Activated CD4-positive, alpha-beta T cell treated with anti-CD3 and anti-CD28 coated beads, Interleukin-2, amount 10 ng/mL, durations not matched to agents 24 days and 14 days (primary cell): ENCODE results near the gene COLEC12. TPM values are rescaled to one million over a fixed set of nuclear protein-coding genes. Genes with fewer than 3 reads are reported as not detected.

Experiments used
- DNase-seq: peaks from one replicate; pipeline ENCODE4 v3.0.0; 2022
- H3K27ac Mint-ChIP-seq: one replicate; pipeline ENCODE4 v1.8.0; 2022; ENCODE audit warnings: mild to moderate bottlenecking, mixed read lengths
- H3K27me3 Mint-ChIP-seq: one replicate; pipeline ENCODE4 v1.8.0; 2022; ENCODE audit warnings: mixed read lengths
- H3K36me3 Mint-ChIP-seq: one replicate; pipeline ENCODE4 v1.8.0; 2022; ENCODE audit warnings: low read depth, mild to moderate bottlenecking, mixed read lengths
- H3K4me1 Mint-ChIP-seq: one replicate; pipeline ENCODE4 v1.8.0; 2021; ENCODE audit warnings: mixed read lengths
- H3K4me3 Mint-ChIP-seq: one replicate; pipeline ENCODE4 v1.8.0; 2022; ENCODE audit warnings: mild to moderate bottlenecking, moderate library complexity, mixed read lengths
- H3K9me3 Mint-ChIP-seq: one replicate; pipeline ENCODE4 v1.8.0; 2021; ENCODE audit warnings: mixed read lengths
- intact Hi-C: fragments of 100-400 bp; cut with micrococcal nuclease; formaldehyde crosslinking; loops from one replicate; pipeline ENCODE4 v1.15.1; 2023
- total RNA-seq: library from RNA; stranded (reverse); gene quantifications from 2 replicates; pipeline ENCODE4 v1.2.3, GENCODE V29; 2022

COLEC12 gene
- total RNA-seq, 1 donor from 2014 or later, result not detected

DNA sequence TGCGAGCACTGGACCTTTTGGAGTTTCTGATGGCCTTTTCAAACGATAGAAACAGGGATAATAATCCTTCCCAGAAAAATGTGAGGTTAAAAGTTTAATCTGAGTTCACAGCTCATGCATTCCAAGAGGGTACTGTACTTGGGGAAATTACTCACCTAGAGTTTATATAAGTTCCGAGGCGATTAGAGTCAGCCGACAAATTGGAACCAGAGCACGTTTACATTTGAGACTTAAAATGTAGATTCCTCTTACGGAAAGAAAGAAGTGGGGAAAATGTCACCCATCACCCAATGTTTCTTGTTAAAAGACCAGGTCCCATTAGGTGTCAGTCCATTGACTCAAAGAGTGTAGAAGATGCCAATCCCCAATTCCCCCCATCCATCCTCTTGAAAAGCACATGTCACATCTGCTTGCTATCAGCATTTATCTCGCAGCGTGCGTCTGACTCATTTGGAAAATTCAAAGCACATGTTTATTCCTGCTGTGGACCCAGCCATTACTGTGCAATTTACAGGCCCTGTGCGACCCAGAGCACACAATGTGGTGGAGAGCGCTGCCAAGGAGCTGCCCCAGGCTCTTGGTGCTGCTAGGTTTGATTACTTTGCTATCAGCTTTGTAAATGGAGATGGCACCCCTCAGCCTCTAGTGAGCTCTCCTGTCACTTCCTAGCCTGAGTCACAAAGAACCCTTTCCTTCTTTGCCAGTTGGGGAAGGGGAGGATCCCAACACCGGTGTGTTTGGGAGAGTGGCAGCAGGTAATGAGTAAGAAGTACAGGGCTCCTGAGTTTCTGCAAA, 104.8 kb downstream of the COLEC12 start:
- Mint-ChIP-seq H3K36me3 (no peaks in the 10 kb centered on the region), H3K4me1 (no peaks in the 10 kb centered on the region), H3K9me3 (no peaks in the 10 kb centered on the region), H3K4me3 (no peak overlapping the region), H3K27ac (no peak overlapping the region), H3K27me3 (peaks cover 20% of the 10 kb centered on the region)
- no peak for DNase-seq
- intact Hi-C loops, result no loop called here

DNA sequence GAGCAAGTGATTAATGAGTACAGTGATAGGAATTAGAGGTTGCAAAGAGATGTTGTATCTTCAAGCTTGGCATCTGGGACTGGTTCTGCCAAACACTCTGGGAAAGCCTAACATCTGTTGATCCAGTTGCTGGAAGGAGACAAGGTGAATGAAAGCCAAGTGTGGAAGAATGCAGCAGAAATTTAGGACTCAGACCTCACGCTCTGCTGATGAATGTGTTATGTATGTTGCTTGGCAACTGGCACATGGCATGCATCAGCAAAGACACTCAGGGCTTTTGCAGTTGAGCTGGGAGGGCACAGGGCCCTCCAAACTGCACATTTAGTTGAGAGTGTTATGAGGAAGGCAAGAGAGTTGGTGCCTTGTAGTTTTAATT, 105.5 kb downstream of the COLEC12 start:
- H3K36me3 Mint-ChIP-seq, result no peaks in the 10 kb centered on the region
- peaks cover 20% of the 10 kb centered on the region for H3K27me3 Mint-ChIP-seq
- intact Hi-C loops, result no loop called here
- H3K27ac Mint-ChIP-seq, result no peak overlapping the region
- no peak overlapping the region for H3K4me3 Mint-ChIP-seq
- no peaks in the 10 kb centered on the region for H3K9me3 Mint-ChIP-seq
- no peaks in the 10 kb centered on the region for H3K4me1 Mint-ChIP-seq
- DNase-seq, result no peak

DNA sequence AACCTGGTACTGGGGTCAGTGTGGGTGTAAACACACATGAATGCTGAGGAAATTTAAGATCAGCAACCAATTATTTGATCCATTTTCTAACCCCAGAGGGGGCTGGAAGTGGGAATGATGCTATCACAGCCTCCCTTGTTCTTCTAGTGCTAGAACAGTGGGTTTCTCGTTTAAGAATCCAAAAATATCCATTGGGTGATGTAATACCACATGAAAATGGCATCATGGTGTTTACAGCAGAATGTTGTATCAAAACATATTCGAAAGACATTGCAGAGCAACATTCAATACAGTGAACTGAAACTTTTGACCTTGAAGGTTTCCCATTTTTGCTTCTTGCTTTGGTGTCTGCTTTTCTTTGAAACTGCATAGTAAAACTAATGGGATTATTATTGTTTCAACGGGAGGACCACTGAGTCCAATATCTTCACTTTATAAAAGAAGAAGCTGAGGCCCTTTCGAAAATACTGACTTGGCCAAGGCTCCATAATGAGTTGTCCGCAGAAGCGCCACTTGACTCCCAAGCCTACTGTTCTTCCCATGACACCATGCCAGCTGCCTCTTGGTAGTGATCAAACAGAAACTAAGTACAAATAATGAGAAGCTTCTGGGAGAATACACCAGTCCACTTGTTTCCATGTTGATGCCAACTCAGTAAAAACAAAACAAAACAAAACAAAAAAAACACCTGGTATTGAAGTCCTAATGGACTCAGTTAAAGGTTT, 106.1 kb downstream of the COLEC12 start:
- no peak overlapping the region for H3K4me3 Mint-ChIP-seq
- no peak overlapping the region for H3K27ac Mint-ChIP-seq
- H3K4me1 Mint-ChIP-seq, result peaks cover 3% of the 10 kb centered on the region
- no peaks in the 10 kb centered on the region for H3K36me3 Mint-ChIP-seq
- no peaks in the 10 kb centered on the region for H3K9me3 Mint-ChIP-seq
- intact Hi-C loops, result no loop called here
- no peak for DNase-seq
- H3K27me3 Mint-ChIP-seq, result peaks cover 22% of the 10 kb centered on the region

DNA sequence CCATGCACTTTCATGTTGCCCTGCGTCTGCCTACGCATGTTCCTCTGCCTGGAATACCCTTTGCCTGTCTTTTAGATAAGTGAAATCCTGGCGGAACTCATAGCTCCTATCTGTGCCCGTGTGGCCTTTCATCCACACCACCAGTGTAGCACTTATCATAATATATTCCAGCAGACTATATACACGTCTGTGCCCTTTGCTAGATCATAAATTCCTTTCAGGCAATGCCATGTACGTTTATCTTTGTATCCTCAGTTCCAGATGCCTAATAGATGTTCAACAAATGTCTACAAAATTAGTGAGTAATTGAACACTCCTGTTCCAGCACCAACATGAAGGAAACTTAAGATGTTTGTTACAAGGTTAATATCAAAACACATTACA, 106.9 kb downstream of the COLEC12 start:
- Mint-ChIP-seq H3K9me3 (no peaks in the 10 kb centered on the region), H3K4me3 (no peak overlapping the region), H3K4me1 (peaks cover 3% of the 10 kb centered on the region), H3K27ac (no peak overlapping the region), H3K36me3 (no peaks in the 10 kb centered on the region), H3K27me3 (peaks cover 22% of the 10 kb centered on the region)
- intact Hi-C loops, result no loop called here
- DNase-seq, result no peak

- peaks cover 22% of the 10 kb centered on the region for H3K27me3 Mint-ChIP-seq
- no peaks in the 10 kb centered on the region for H3K36me3 Mint-ChIP-seq
- peaks cover 3% of the 10 kb centered on the region for H3K4me1 Mint-ChIP-seq
- no peak for DNase-seq
- H3K9me3 Mint-ChIP-seq, result no peaks in the 10 kb centered on the region
- no peak overlapping the region for H3K27ac Mint-ChIP-seq
- intact Hi-C loops, result no loop called here
- H3K4me3 Mint-ChIP-seq, result no peak overlapping the region
Observed at GRCh38 chr18:392928-393573, 107.5 kb downstream of the COLEC12 start.

DNA sequence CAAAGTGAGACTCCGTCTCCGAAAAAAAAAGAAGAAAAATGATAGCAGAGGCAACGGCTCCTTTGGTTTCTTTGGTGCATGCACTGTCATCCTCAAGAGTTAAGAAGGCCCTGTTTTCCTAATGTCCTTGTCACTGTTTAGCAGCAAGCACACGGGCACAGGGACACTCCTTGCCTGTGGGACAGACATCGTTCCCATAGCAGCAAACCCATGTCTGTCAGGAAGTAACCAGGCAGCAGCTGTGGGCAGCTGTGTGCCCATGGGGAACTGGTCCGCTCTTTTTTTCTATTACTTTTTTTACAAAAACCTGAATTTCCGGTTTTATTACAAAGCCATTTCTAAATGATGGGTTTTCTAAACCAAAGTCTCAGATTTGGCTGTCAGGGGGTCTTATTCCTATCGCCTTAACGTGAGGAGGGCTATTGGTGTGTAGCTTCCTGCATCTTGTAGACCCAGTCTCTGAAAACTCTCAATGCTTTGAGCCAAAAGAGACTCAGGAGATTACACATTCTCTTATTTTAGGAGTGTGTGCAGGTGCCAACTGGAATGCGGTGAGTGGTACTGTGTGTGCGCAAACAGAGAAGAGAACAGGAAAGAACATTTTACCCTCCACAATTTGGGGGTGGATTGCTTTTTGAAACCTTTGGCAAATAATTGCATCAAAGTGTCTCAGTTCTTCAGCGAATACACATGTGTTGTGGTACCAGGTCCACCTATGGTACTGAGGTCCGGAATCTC, 109.6 kb downstream of the COLEC12 start:
- peaks cover 3% of the 10 kb centered on the region for H3K4me1 Mint-ChIP-seq
- H3K36me3 Mint-ChIP-seq, result no peaks in the 10 kb centered on the region
- no peaks in the 10 kb centered on the region for H3K9me3 Mint-ChIP-seq
- no peak overlapping the region for H3K4me3 Mint-ChIP-seq
- no peak for DNase-seq
- peaks cover 13% of the 10 kb centered on the region for H3K27me3 Mint-ChIP-seq
- intact Hi-C loops, result no loop called here
- H3K27ac Mint-ChIP-seq, result no peak overlapping the region

DNA sequence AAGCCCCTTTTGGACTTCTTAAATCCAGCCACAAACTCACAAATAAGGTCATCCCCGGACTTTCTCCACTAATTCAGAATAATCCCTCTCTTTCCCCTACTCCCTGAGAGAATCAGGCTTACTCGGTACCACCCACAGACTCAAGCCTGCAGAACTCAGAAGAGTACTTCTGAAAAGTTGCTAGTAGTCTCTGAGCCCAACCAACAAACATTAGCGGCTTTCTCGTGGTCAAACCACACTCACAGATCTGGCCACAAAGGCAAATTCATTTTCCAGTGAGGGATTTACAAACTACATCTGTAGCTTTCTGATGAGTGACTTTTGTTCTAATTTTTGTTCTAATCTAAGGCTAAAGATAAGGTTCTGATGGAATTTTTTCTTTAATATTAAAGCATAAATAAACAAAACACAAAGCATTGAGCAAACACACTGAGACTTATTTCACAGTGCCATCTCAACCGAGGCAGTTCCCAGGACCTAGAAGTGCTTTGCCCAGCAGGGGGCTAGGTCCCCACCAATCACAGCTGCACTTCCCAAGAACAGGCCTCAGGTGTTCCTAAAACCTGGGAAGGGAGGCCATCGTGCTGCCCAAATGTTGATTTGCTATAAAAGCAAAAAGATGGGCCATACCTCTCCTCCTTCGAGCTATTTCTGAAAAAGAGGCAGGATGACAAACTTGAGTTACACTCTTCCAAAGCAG, 110.7 kb downstream of the COLEC12 start:
- H3K27ac Mint-ChIP-seq, result no peak overlapping the region
- H3K4me3 Mint-ChIP-seq, result no peak overlapping the region
- no peaks in the 10 kb centered on the region for H3K36me3 Mint-ChIP-seq

GRCh38 chr18:388200-388599, 112.3 kb downstream of the COLEC12 start:
- intact Hi-C loops, result no loop called here
- Mint-ChIP-seq H3K27me3 (peaks cover 13% of the 10 kb centered on the region), H3K36me3 (no peaks in the 10 kb centered on the region), H3K9me3 (no peaks in the 10 kb centered on the region), H3K4me1 (peaks cover 3% of the 10 kb centered on the region), H3K4me3 (no peak overlapping the region), H3K27ac (no peak overlapping the region)
- no peak for DNase-seq

More for the DNA sequence above, 110.7 kb downstream of the COLEC12 start:
- Mint-ChIP-seq H3K9me3 (no peaks in the 10 kb centered on the region), H3K4me1 (peaks cover 3% of the 10 kb centered on the region), H3K27me3 (peaks cover 13% of the 10 kb centered on the region)
- DNase-seq, result no peak
- intact Hi-C loops, result no loop called here

DNA sequence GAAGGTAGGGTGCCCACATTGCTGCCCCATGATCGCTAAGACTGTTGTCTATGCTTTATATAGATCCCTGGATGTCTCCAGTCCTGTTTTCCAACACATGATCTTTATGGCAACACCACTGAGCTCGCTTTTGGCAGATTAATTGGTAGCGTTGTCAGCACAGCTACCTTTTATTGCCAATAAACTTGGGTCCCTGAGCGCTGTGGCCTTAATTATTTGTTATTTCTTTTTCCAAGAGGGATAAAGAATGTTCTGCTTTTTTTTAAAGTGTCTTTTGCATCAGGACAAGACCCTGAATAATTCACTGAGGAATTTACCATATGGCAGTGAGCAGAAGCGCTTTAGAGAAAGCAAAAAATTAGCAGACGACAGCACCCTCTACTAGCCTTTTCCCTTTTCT, 113.5 kb downstream of the COLEC12 start:
- Mint-ChIP-seq H3K36me3 (no peaks in the 10 kb centered on the region), H3K4me1 (peaks cover 3% of the 10 kb centered on the region), H3K4me3 (no peak overlapping the region), H3K9me3 (no peaks in the 10 kb centered on the region), H3K27ac (no peak overlapping the region), H3K27me3 (peaks cover 13% of the 10 kb centered on the region)
- DNase-seq, result no peak
- intact Hi-C loops, result no loop called here

DNA sequence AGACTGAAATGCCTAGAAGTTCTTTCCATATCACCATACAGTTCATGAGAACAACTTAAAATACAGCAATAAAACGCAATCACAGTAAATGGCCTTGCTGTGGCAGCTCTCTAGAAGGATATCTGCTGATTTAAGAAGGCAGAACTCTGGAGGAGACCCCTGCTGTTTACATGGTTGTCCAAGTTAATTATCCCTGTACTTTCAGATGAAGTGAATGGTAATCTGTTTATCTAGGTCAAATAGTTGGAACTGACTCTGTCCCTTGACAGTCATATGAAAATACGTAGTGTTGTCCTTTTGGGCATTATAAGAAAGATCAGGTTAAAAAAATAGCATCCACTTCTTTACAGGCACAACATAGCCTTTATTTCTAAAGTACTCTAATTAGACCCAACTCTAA, 115.6 kb downstream of the COLEC12 start:
- peaks cover 6% of the 10 kb centered on the region for H3K27me3 Mint-ChIP-seq
- intact Hi-C loops, result no loop called here
- H3K36me3 Mint-ChIP-seq, result no peaks in the 10 kb centered on the region
- H3K9me3 Mint-ChIP-seq, result no peaks in the 10 kb centered on the region
- no peak overlapping the region for H3K4me3 Mint-ChIP-seq
- no peak overlapping the region for H3K27ac Mint-ChIP-seq
- H3K4me1 Mint-ChIP-seq, result peaks cover 3% of the 10 kb centered on the region
- DNase-seq, result no peak

GRCh38 chr18:383135-383534, 117.4 kb downstream of the COLEC12 start:
- H3K9me3 Mint-ChIP-seq, result no peaks in the 10 kb centered on the region
- no peak overlapping the region for H3K27ac Mint-ChIP-seq
- no peaks in the 10 kb centered on the region for H3K36me3 Mint-ChIP-seq
- intact Hi-C loops, result no loop called here
- H3K27me3 Mint-ChIP-seq, result peaks cover 9% of the 10 kb centered on the region
- peaks cover 3% of the 10 kb centered on the region for H3K4me1 Mint-ChIP-seq
- DNase-seq, result no peak
- no peak overlapping the region for H3K4me3 Mint-ChIP-seq

GRCh38 chr18:382423-382984, 118.0 kb downstream of the COLEC12 start:
- Mint-ChIP-seq H3K27me3 (peaks cover 9% of the 10 kb centered on the region), H3K4me1 (peaks cover 3% of the 10 kb centered on the region), H3K9me3 (no peaks in the 10 kb centered on the region), H3K4me3 (no peak overlapping the region), H3K27ac (no peak overlapping the region), H3K36me3 (no peaks in the 10 kb centered on the region)
- DNase-seq, result no peak
- intact Hi-C loops, result no loop called here

- DNase-seq, result no peak
- no peaks in the 10 kb centered on the region for H3K36me3 Mint-ChIP-seq
- no peak overlapping the region for H3K4me3 Mint-ChIP-seq
- no peaks in the 10 kb centered on the region for H3K9me3 Mint-ChIP-seq
- H3K27me3 Mint-ChIP-seq, result peaks cover 9% of the 10 kb centered on the region
- intact Hi-C loops, result no loop called here
- H3K27ac Mint-ChIP-seq, result no peak overlapping the region
- peaks cover 3% of the 10 kb centered on the region for H3K4me1 Mint-ChIP-seq
Observed at GRCh38 chr18:379681-380330, 120.7 kb downstream of the COLEC12 start.
